ENCODE measurements around the gene SERPINE2.

DNA sequence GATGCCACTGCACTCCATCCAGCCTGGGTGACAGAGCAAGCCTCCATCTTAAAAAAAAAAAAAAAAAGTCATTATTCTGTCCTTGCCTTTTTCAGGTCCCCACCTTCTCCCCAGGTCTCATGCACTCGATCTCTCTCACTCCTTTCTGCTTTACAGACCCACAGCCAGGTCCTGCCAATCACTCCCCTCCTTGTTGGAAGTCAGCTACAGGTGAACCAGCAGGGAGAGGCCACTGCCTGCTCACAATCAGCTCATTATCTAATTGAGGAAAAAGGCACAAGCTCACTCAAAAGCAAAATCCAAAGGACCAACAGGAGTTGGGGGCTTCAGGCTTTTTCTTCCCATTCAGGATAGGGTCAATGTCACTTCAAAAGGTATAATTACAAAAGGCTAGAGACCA is 96.0 kb downstream of the SERPINE2 start:
- TF ChIP-seq, protein P1, sequence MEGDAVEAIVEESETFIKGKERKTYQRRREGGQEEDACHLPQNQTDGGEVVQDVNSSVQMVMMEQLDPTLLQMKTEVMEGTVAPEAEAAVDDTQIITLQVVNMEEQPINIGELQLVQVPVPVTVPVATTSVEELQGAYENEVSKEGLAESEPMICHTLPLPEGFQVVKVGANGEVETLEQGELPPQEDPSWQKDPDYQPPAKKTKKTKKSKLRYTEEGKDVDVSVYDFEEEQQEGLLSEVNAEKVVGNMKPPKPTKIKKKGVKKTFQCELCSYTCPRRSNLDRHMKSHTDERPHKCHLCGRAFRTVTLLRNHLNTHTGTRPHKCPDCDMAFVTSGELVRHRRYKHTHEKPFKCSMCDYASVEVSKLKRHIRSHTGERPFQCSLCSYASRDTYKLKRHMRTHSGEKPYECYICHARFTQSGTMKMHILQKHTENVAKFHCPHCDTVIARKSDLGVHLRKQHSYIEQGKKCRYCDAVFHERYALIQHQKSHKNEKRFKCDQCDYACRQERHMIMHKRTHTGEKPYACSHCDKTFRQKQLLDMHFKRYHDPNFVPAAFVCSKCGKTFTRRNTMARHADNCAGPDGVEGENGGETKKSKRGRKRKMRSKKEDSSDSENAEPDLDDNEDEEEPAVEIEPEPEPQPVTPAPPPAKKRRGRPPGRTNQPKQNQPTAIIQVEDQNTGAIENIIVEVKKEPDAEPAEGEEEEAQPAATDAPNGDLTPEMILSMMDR (IDR thresholded peaks at IDR 0.05; ENCODE audit: low read depth, low read length, poor library complexity, severe bottlenecking) = no peak
- no peak for TF ChIP-seq EZH2phosphoT487 (IDR thresholded peaks at IDR 0.05; ENCODE audit: borderline replicate concordance, low read length)
